Right forelimb (tissue), 1 donor: ENCODE measurements around the gene CDH4.

Experiments
- DNase-seq: peaks from one replicate; pipeline ENCODE4 v3.0.0-alpha.2; 2018

The CDH4 gene

GRCh38 chr20:61786230-61786629, 534.2 kb downstream of the CDH4 start:
- no peak for DNase-seq

GRCh38 chr20:61788343-61788742, 536.3 kb downstream of the CDH4 start:
- no peak for DNase-seq

- no peak for DNase-seq
Observed at GRCh38 chr20:61789329-61789728, 537.3 kb downstream of the CDH4 start.

- no peak for DNase-seq
Observed at GRCh38 chr20:61790116-61790827, 538.2 kb downstream of the CDH4 start.

- DNase-seq: no peak
Observed at GRCh38 chr20:61791995-61792394, 539.9 kb downstream of the CDH4 start.

- DNase-seq: no peak
Observed at GRCh38 chr20:61795669-61796630, 543.9 kb downstream of the CDH4 start.

- no peak for DNase-seq
Observed at GRCh38 chr20:61796738-61797137, 544.7 kb downstream of the CDH4 start.

GRCh38 chr20:61797200-61797599, 545.1 kb downstream of the CDH4 start:
- DNase-seq: no peak

- no peak for DNase-seq
Observed at GRCh38 chr20:61797971-61798411, 545.9 kb downstream of the CDH4 start.

- DNase-seq: no peak
Observed at GRCh38 chr20:61798632-61799031, 546.6 kb downstream of the CDH4 start.

- DNase-seq: no peak
Observed at GRCh38 chr20:61799394-61799923, 547.4 kb downstream of the CDH4 start.

GRCh38 chr20:61799928-61800327, 547.9 kb downstream of the CDH4 start:
- DNase-seq: no peak

GRCh38 chr20:61800359-61801064, 548.5 kb downstream of the CDH4 start:
- no peak for DNase-seq

GRCh38 chr20:61801065-61801360, 549.0 kb downstream of the CDH4 start:
- no peak for DNase-seq

- no peak for DNase-seq
Observed at GRCh38 chr20:61801428-61801827, 549.4 kb downstream of the CDH4 start.

- DNase-seq: no peak
Observed at GRCh38 chr20:61801857-61802442, 549.9 kb downstream of the CDH4 start.

- DNase-seq: no peak
Observed at GRCh38 chr20:61802721-61803311, 550.8 kb downstream of the CDH4 start.

- no peak for DNase-seq
Observed at GRCh38 chr20:61803416-61803914, 551.4 kb downstream of the CDH4 start.

- DNase-seq: peak; percentile 50
Observed at GRCh38 chr20:61803915-61804751, 552.1 kb downstream of the CDH4 start.

GRCh38 chr20:61804752-61805295, 552.8 kb downstream of the CDH4 start:
- peak; percentile 30 for DNase-seq

- DNase-seq: peak; percentile 16
Observed at GRCh38 chr20:61805365-61805764, 553.3 kb downstream of the CDH4 start.
